ENCODE data around the gene KLK15. TPM values are rescaled to one million over a fixed set of nuclear protein-coding genes. Genes with fewer than 3 reads are reported as not detected.

KLK15 gene
- total and polyA plus RNA-seq, 2 of the 13 experiments (the other 11 are each of a cell fraction or from before 2014, with no cell fraction given): not detected

DNA sequence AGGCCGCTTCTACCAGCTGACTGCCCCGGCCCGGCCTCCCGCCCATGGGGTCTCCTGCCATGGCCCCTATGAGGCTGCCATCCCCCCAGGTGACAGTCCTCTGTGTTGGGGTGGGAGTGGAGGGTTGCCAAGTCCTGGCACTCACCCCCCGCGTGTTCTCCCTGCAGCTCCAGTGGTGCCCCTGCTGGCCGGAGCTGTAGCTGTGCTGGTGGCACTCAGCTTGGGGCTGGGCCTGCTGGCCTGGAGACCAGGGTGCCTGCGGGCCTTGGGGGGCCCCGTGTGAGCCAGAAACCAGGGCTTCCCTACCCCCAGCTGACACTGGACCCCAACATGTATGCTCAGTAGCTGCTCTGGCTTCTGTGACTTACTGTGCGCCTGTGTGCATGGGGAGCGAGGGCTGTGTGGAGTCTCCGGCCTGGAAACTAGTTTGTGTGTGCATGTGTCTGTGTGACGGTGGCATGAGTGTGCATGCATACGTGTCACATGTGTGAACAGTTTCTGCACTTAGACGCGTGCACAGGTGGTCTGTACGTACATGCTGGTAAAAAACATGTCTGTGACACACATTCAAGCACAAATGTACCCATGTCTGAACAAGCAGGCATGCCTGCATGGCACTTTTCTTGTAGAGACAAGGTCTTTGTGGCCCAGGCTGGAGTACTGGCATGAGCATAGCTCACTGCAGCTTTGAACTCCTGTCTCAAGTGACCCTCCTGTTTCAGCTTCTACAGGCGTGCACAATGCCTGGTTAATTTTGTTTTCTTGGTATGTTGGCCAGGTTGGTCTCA, 38.3 kb downstream of the KLK15 start (continued):
- TF ChIP-seq ZNF318 (CRISPR knock-in tag; IDR thresholded peaks at IDR 0.05) (peak; percentile 18; the same call in 1 of the 2 replicates), HNRNPL (IDR thresholded peaks at IDR 0.05; ENCODE audit: low read depth, low read length) (peak; percentile 71; the same call in 1 of the 2 replicates), ZNF264 (CRISPR knock-in tag; IDR thresholded peaks at IDR 0.05) (no peak), ATF7-NPFF (CRISPR knock-in tag; IDR thresholded peaks at IDR 0.05; ENCODE audit: low read depth) (peak; percentile 71; the same call in 1 of the 2 replicates), DZIP1 (CRISPR knock-in tag; IDR thresholded peaks at IDR 0.05) (no peak), HNRNPUL1 (IDR thresholded peaks at IDR 0.05; ENCODE audit: low read depth, low read length) (0 out of 2 replicates have a peak, but pooled peaks have one; percentile 21), BATF2 (CRISPR knock-in tag; IDR thresholded peaks at IDR 0.05) (no peak), TAF15 (IDR thresholded peaks at IDR 0.05; ENCODE audit: low read depth, low read length, poor library complexity, severe bottlenecking) (peak; percentile 99), ZBTB42 (CRISPR knock-in tag; IDR thresholded peaks at IDR 0.05) (no peak), HNRNPK (IDR thresholded peaks at IDR 0.05; ENCODE audit: low read depth, low read length, poor library complexity, severe bottlenecking) (peak; percentile 16), TCF7L2 (IDR thresholded peaks at IDR 0.05; ENCODE audit: low read depth, low read length) (no peak), POLR2G (IDR thresholded peaks at IDR 0.05; ENCODE audit: low read depth, low read length) (peak; percentile 85)
